GM18499 (cell line): ENCODE measurements around the gene TBL1XR1.
"Not testable (repeated sequence)": the region's sequence is repeated elsewhere in the genome, so short reads cannot be mapped to it uniquely, and the experiment has no call there.

Experiments
- ATAC-seq: cut with Tn5 transposase; IDR thresholded peaks from one replicate; pipeline ENCODE4 v1.9.1; 2021; ENCODE audit warnings: moderate number of reproducible peaks; ENCODE audit not compliant: insufficient read depth, unreplicated experiment

Gene TBL1XR1

DNA sequence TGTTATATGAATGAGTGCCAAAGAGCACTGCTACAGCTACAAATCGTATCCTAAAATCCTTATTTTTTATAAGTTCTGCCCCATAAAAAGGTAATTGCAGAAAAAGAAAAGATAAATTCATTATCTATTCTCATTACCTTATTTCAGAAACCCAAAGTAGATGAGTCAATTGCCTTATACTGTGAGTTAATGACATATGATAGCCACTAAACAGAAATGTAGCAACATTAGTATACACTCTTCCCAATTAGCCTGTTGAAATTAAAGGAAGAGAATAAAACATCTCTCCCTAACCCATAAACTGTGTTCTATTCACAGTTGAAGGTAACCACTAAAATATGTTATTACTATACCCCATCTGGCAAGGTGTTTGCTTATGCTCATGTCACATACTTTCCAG is 11.0 kb downstream of the TBL1XR1 start:
- no peak for ATAC-seq

DNA sequence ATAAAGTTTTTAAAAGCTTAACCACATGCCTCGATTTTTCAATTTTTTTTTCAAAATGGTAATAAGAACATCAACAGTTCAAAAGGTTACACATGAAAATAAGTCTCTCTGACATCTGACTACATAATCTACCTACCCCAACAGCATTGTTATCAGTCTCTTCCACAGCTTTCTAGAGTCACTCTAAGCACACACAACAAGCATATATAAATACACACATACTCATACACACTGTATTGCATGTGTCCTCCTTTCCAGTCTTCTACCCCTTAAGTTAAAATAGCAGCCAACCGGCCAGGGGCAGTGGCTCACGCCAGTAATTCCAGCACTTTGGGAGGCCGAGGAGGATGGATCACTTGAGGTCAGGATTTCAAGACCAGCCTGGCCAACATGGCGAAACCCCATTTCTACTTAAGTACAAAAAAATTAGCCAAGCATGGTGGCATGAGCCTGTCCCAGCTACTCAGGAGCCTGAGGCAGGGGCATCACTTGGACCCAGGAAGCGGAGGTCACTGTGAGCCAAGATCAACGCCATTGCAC is 12.2 kb downstream of the TBL1XR1 start:
- peak; percentile 15 for ATAC-seq

DNA sequence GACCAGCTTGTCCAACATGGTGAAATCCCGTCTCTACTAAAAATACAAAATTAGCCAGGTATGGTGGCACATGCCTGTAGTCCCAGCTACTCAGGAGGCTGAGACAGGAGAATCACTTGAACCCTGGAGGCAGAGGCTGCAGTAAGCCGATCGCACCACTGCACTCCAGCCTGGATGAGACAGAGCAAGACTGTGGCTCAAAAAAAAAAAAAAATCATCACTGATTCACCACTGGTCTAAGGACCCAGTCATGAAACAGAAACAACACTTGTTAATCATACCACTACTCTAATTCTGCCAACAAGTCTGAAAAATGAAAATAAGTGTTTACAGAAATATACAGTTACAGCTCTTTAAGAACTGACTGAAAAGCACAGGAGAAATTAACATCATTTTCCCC is 12.7 kb downstream of the TBL1XR1 start:
- peak; percentile 76 for ATAC-seq

DNA sequence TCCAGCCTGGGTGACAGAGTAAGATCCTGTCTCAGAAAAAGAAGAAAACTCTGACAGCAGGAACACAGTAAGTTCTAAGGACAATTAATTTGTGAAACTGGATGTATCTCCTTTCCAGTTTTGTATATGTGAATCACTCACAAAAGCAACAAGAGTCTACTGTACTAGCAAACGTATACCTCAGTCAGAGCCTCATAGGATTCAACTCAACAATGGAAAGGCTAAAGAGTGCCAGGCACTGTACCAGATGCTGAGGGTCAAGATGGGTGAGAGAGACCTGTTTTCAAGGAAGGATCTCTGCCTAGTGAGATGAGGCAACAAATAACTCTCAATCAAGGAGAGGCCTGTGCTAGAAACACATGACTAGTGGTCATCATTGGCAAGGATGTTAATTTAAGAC is 14.9 kb downstream of the TBL1XR1 start:
- no peak for ATAC-seq

DNA sequence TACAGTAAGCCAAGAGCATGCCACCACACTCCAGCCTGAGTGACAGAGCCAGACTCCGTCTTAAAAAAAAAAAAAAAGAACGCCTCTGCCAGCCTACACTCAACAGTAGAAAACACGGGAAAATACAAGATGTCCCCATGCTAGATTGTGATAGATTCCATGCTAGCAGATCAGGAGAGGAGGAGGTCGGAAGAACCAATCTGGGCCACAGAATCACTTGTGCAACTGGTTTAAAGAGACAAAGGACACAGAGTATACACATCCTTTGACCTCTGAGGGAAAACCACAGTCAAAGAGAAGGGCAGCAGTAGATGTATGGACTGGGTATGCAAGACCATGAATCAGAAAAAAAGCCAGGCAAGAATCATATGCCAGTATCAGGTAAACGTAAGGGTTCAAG is 15.9 kb downstream of the TBL1XR1 start:
- ATAC-seq = no peak

DNA sequence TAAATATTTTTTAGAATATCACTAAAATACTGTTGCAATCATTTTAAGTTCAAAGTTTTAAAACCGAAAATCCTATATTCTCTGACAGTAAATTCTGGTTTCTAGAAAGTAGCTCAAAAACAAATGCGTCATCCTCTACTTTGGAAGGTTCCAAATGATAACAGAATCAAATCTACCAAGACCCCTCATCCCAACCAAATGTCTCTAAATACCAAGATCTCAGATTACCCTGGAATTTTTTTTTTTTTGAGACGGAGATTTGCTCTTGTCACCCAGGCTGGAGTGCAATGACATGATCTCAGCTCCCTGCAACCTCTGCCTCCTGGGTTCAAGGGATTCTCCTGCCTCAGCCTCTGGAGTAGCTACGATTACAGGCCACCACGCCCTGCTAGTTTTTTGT is 16.8 kb downstream of the TBL1XR1 start:
- ATAC-seq = no peak

DNA sequence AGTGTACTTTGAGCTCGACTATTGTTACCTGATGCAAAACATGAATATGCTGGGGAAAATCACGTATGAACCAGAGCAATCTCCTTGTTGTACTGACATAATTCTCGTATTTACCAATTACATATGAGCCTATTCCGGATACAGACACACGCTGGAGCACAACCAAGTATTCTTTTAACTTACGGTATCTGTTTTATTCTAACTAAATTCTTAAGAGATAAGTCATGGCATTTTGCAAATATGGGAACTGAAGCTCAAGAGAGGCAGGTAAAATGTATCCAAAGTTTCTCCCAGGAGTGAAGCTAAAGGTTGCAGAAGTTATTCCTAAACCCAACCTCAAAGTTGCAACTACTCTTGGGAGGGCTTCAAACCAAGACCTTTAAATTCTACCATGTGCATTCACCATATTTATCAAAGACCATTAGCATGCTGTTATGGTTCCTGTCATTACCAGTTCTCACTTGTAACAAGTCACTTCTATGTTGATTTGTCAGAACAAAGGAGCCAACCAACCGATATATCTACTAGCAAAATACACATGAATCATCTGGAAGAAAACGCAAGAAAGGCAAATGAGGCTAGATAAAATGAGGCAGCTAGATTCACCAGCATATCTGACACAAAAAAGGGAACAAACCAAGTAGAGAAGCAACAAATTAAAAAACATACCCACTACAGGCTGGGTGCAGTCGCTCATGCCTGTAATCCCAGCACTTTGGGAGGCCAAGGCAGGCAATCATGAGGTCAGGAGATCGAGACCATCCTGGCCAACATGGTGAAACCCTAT is 17.8 kb downstream of the TBL1XR1 start:
- no peak for ATAC-seq

DNA sequence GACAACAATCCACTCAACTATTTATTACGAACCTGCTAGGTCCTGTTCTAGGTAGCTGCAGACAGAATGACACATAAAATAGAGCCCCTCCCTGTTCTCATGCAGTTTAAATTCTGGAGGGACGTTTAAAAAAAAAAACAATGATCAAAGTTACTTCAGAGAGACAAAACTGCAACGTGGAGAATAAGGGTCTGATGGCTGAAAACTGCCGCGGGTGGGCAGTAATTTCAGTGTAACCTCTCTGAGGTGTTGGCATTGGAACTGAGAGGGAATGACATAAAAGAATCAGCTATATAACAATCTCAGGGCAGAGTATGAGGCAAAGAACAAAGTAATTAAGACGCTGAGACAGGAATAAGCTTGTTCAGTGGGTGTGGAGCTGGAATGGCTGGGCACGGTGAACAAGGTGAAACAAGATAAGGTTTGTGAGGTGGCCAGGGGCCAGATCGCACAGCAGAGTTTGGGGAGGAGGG is 19.5 kb downstream of the TBL1XR1 start:
- ATAC-seq = no peak

DNA sequence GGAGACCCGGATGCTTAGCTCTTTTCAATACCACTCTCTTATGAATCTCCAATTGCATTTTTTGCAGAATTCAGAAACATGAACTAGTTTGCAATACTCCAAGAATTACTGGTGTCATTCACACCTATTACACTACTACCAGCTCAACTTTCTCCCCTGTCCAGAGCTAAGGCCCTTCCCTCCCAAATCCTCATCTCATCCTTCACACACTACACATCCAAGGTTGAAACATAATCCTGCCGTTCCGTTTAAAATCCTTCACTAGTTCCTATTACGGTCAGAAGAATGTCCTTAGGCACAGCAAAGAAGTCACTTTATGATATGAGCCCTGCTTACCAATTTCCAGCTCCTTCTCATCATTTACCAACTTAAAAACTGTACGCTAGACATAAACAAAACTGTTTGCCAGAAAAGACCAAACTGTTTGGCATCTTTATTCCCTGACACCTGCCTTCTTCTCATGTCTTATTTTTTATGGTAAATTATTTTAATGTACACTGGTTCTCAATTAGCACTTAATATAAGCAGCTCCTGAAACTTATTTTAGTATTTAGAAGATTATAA is 22.6 kb downstream of the TBL1XR1 start:
- ATAC-seq = no peak

DNA sequence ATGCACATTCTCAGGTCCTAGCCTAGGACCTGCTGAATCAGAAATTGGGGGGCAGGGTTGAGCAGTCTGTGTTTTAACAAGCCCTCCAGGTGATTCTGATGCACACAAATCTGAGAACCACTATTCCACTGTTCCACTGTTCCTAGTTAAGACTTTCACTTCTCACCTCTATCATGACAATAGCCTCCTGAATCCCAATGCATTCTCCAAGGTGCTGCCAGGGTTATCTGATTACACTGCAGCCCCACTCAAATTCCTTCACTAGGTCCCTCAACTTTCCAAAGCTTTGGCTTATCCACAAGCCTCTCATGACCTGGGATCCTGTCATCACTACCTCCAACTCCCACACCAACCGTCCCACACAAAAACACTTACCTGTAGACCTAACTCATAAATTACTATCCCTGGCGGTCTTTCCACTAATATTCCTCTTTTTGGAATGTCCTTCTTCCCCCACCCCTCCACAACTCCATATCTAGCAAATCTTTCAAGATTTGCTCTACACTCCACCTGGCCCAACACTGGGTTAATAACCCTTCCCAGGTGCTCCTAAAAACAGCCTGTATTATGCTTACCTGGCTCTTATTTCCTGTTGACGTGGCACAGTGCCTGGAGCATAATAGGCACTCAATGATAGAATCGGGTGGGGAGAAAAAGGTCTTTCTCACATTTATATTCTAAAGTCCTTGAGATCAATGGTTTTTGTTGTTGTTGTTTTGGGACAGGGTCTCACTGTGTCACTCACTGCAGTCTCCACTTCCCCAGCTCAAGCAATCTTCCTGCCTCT is 27.2 kb downstream of the TBL1XR1 start:
- no peak for ATAC-seq

DNA sequence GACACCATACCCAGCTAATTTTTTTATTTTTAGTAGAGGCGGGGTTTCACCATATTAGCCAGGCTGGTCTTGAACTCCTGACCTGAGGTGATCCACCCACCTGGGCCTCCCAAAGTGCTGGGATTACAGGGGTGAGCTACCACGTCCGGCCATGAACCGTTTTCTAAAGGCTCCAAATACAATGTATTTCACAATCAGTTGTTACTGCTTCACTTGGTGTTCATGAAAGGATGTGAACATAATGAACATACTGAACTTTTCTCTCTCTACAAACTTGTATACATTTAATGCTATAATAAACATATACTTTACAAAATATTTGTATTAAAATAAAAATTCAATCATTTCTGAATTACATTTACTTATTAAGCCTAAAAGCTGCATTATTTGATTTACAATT is 28.9 kb downstream of the TBL1XR1 start:
- no peak for ATAC-seq

DNA sequence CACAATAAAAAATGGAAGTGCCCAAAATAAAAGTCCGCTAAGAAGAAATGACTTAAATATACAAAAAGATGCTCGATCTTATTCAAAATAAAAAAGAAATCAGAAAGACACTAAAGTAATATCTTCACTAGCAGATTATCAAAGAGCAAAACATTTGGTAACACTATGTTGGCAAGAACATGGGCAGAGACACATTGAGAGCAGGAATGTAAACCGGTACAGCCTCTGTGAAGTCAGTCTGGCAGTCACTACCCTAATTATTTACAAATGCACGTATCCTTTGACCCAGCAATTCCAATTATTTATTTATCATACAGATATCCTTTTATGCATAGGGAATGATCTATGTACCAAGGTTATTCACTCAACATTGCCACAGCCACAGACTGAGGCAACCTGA is 34.5 kb downstream of the TBL1XR1 start:
- no peak for ATAC-seq

DNA sequence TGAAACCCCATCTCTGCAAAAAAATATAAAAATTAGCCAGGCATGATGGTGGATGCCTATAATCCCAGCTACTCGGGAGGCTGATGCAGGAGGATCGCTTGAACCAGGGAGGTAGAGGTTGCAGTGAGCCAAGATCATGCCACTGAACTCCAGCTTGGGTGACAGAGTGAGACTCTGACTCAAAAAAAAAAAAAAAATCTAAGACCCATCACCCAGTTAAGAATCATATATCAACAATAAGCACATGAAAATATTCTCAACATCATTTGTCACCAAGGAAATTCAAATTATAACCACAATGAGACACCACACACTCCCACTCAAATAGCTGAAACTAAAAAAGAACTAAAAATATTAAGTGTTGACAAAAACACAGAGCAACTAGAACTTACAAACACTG is 35.7 kb downstream of the TBL1XR1 start:
- ATAC-seq = not testable (repeated sequence)

DNA sequence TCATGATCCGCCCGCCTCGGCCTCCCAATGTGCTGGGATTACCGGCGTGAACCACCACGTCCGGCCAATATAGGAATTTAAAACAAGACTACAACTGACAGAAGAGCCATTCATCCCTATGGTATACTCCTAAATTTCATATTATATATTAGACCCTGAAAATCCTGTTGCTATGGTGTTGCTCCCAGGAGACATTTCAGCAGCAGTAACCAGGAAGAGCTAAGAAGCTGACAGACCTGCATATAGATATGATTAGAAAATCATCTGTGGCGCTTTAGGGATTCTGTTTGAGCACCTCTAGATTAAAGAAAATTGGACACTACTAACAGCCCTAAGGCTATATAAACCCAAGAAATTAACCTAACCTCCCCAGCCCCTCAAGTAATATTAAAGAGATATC is 38.8 kb downstream of the TBL1XR1 start:
- ATAC-seq = no peak

DNA sequence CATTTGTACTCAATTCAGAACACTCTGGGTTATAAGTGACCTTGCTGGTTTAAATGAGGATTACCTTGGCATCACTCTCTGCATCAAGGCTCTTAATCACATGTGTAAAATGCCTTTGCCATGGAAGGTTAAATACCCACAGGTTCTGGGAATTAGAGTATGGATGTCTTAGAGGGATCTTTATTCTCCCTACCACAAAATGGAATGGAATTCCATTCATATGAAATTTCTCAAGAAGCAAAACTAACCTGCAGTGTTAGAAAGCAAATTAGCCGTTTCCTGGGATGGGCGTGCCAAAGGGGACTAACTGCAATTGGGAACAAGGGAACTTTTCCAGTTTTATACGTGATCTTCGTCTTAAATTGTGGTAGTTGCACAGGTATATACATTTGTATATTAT is 39.8 kb downstream of the TBL1XR1 start:
- ATAC-seq = no peak

DNA sequence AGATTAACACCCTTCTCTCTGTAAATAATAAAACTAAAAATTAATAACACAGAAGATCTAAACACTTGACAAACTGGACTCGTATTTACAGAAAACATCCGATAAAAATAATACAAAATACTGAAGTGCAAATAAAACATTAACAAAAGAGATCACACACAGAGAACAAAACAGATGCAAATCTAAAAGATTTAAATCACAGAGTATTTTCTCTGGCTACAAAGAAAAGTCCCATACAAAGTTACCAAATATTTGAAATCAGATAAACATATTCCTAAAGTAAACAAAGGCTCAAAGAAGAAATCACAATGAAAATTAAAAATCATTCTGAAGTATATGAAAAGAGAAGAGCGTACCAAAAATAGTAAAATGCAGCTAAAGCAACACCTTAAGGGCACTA is 42.5 kb downstream of the TBL1XR1 start:
- no peak for ATAC-seq

DNA sequence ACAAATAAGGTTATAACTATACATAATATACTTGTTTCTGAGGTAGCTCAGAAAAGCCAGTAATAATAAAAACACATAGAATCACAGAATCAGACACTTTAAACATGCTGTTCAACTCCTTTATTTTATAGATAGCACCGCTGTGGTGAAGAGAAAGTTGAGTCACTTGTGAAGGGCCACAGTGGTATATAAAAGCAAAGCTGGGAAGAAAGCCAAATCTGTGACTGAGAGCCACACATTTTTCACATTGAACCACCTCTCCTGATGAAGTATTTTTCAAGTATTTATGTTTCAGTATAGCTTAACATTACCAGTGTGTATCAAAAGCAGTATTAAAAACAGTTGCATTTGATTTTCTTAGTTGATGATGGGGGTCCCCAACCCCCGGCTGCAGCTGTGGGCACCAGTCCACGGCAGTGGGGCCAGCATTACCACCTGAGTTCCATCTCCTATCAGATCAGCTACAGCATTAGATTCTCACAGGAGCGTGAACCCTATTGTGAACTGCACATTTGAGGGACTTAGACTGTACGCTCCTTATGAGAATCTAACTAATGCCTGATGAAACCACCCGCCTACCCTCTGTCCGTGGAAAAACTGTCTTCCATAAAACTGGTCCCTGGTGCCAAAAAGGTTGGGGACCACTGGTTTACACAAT is 46.2 kb downstream of the TBL1XR1 start:
- peak; percentile 77 for ATAC-seq

DNA sequence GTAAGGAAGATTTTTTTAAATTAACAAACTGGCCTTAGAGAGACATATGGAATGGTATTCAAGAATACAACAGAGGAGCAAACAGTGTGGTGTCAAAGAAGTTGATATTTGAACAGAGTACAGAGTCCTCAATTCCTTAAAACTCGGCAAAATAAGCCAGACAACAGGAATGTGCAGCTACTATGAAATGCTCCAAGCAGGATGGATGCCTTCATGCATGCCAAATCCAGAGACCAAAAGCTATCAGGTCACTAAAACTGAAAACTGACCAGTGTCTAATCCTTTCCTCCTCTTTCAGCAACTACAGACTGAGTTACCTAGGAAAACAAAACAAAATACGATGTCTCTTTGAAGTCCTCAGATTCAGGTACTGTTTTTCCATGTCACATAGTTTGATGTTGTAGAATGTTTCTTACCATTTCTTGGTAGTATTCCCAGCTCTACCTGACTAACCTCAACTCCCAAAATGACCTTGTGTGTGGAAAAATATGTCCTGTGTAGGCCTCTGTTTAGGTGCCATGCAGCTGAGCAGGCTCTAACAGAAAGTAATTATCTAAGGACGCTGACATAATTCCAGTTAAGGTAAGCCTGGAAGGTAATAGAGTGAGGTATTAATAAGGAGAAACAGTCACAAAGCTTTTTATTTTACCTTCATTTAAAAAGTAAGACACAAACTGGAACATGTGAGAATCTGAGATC is 46.9 kb downstream of the TBL1XR1 start:
- ATAC-seq = no peak

DNA sequence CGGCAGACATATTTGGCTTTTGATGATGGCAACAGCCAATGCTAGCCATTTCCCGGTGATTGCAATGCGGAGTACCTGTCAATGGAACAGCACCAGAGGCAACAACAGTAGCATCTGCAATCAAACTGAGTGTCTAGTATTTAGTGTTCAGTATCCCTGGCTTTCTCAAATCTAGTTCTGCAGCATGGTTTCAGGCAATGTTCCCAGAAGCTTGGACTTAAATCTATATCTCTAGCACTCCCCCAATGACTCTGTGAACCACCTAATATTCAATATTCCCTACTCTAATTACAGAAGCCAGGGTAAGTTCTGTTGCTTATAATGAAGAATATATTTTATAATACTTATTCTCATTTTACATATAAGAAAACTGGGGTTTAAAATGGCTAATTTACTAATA is 48.2 kb downstream of the TBL1XR1 start:
- ATAC-seq = no peak

DNA sequence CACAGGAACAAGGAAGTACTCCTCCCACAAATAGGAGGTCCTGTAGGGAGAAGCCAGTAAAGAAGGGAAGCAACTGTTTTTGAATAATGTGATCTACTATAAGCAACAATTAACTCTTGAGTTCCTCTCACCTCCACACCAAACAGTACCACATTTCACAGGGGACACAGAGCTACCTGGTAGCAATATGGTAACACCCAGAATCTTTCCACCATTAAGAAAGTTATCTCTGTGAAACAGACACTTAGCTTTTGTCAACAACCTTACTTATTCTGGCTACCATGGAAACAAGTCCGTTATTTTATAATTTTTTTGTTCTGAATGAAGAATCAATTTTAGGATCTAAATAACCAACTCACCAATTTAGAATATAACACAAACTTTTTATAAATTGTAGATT is 49.5 kb downstream of the TBL1XR1 start:
- no peak for ATAC-seq
